SK-N-SH (cell line): ENCODE measurements around the gene TDP2. TPM values are rescaled to one million over a fixed set of nuclear protein-coding genes. Genes with fewer than 3 reads are reported as not detected.

ENCODE experiments used
- CTCF ChIA-PET: fragments of 300-600, 350-600 bp; formaldehyde crosslinking; extraction: SDS; loops from one replicate; lab custom pipeline; 2021; lab: Yijun Ruan, JAX
- POLR2A ChIA-PET: fragments of 350-600 bp; sonication (Branson Sonifier 250); formaldehyde crosslinking; extraction: SDS; loops from one replicate; lab custom pipeline; 2020; ENCODE audit warnings: antibody characterized with exemption, inconsistent platforms; lab: Yijun Ruan, JAX
- DNase-seq: peaks from one replicate; pipeline ENCODE4 v3.0.0; 2012
- H2AFZ ChIP-seq: fragments of 200-600 bp; sonication (generic); 2 replicates; pipeline ENCODE4 v1.8.1; 2016; ENCODE audit warnings: antibody characterized with exemption, mild to moderate bottlenecking, low read depth
- H3F3A ChIP-seq: fragments of 200-600 bp; sonication (generic); replicated peaks from 2 replicates; pipeline ENCODE3; 2016; ENCODE audit warnings: antibody characterized with exemption, mild to moderate bottlenecking; ENCODE audit not compliant: insufficient read depth
- H3K27ac ChIP-seq, 2 experiments: fragments of 200-500 bp in 1 of 2; fragments of 200-600 bp in 1 of 2; sonication (Bioruptor generic) in 1 of 2; sonication (generic), shearing (Covaris generic) in 1 of 2; 2 replicates each; pipeline versions ENCODE4 v1.5.1 to v1.6.1; 2014 to 2016; ENCODE audit warnings: low read depth in 2 of 2, inconsistent platforms in 1 of 2, low read length in 1 of 2, mild to moderate bottlenecking in 1 of 2, mixed read lengths in 1 of 2
- H3K27me3 ChIP-seq: fragments of 200-600 bp; sonication (generic), shearing (Covaris generic); 2 replicates; pipeline ENCODE4 v1.6.1; 2016; ENCODE audit warnings: mixed run types; ENCODE audit not compliant: insufficient read depth
- H3K36me3 ChIP-seq, 2 experiments: fragments of 200-500 bp in 1 of 2; fragments of 200-600 bp in 1 of 2; sonication (Bioruptor generic) in 1 of 2; sonication (generic) in 1 of 2; replicated peaks in 1 of 2; 2 replicates each; pipeline versions ENCODE3 to v1.5.1; 2014 to 2016; ENCODE audit warnings: low read length in 1 of 2, mild to moderate bottlenecking in 1 of 2; ENCODE audit not compliant: insufficient read depth in 2 of 2, control insufficient read depth in 1 of 2
- H3K4me1 ChIP-seq, 2 experiments: fragments of 200-500 bp in 1 of 2; fragments of 200-600 bp in 1 of 2; sonication (Bioruptor generic) in 1 of 2; sonication (generic), shearing (Covaris generic) in 1 of 2; 2 replicates each; pipeline versions ENCODE4 v1.5.1 to v1.6.1; 2014 to 2016; ENCODE audit warnings: low read depth in 1 of 2, low read length in 1 of 2, mixed run types in 1 of 2; ENCODE audit not compliant: insufficient read depth in 2 of 2, control insufficient read depth in 1 of 2
- H3K4me2 ChIP-seq: fragments of 200-600 bp; sonication (generic), shearing (Covaris generic); 2 replicates; pipeline ENCODE4 v1.6.1; 2017; ENCODE audit warnings: mixed run types
- H3K4me3 ChIP-seq, 2 experiments: fragments of 200-500 bp in 1 of 2; fragments of 200-600 bp in 1 of 2; sonication (Bioruptor generic) in 1 of 2; sonication (generic), shearing (Covaris generic) in 1 of 2; 2 replicates each; pipeline versions ENCODE4 v1.5.1 to v1.8.1; 2014 to 2016; ENCODE audit warnings: low read depth in 2 of 2, inconsistent platforms in 1 of 2, low read length in 1 of 2, mild to moderate bottlenecking in 1 of 2, mixed read lengths in 1 of 2, moderate library complexity in 1 of 2
- H3K79me2 ChIP-seq: fragments of 200-600 bp; sonication (generic); 2 replicates; pipeline ENCODE4 v1.8.1; 2017; ENCODE audit warnings: mild to moderate bottlenecking; ENCODE audit not compliant: insufficient read depth
- H3K9ac ChIP-seq: fragments of 200-600 bp; sonication (generic); 2 replicates; pipeline ENCODE4 v1.6.1; 2017; ENCODE audit warnings: mixed run types
- H3K9me2 ChIP-seq: fragments of 200-600 bp; sonication (generic); 2 replicates; pipeline ENCODE4 v1.6.1; 2017; ENCODE audit warnings: mixed run types
- H3K9me3 ChIP-seq: fragments of 200-600 bp; sonication (generic); 2 replicates; pipeline ENCODE4 v1.6.1; 2017; ENCODE audit warnings: mixed run types, mild to moderate bottlenecking, moderate library complexity
- H4K20me1 ChIP-seq: fragments of 200-600 bp; sonication (generic); 2 replicates; pipeline ENCODE4 v1.6.1; 2017; ENCODE audit warnings: mild to moderate bottlenecking, mixed run types; ENCODE audit not compliant: insufficient read depth
- CHD2 ChIP-seq: fragments of 150-350 bp; IDR thresholded peaks from 2 replicates; pipeline ENCODE4 v1.6.1; 2018; ENCODE audit warnings: low read length; ENCODE audit not compliant: partially characterized antibody
- EZH2phosphoT487 ChIP-seq: fragments of 200-600 bp; sonication (generic); IDR thresholded peaks from 2 replicates; pipeline ENCODE4 v1.6.1; 2017; ENCODE audit warnings: low read depth, mixed run types, mild to moderate bottlenecking, antibody characterized with exemption, moderate library complexity, borderline replicate concordance
- GATA2 ChIP-seq: sonication (generic); formaldehyde crosslinking; IDR thresholded peaks from 2 replicates; pipeline ENCODE4 v1.5.0; 2020; ENCODE audit warnings: mild to moderate bottlenecking, missing genetic modification reagents
- JUND ChIP-seq: IDR thresholded peaks from 2 replicates; pipeline ENCODE4 v1.4.0; 2012
- POLR2AphosphoS5 ChIP-seq: IDR thresholded peaks from 2 replicates; pipeline ENCODE4 v1.6.1; 2012; ENCODE audit warnings: low read depth, low read length
- RAD21 ChIP-seq: IDR thresholded peaks from 2 replicates; pipeline ENCODE4 v1.6.1; 2012; ENCODE audit warnings: mild to moderate bottlenecking, low read length
- RFX5 ChIP-seq: IDR thresholded peaks from 2 replicates; pipeline ENCODE4 v1.6.1; 2012; ENCODE audit warnings: mild to moderate bottlenecking, improper control_type of control experiment, low read length
- SMC3 ChIP-seq: IDR thresholded peaks from 2 replicates; pipeline ENCODE4 v1.6.1; 2012; ENCODE audit warnings: low read depth, low read length, improper control_type of control experiment
- TCF12 ChIP-seq: IDR thresholded peaks from 2 replicates; pipeline ENCODE4 v1.4.0; 2012
- WGBS: methylation state at CpG from one replicate; pipeline ENCODE4 v1.1.6; 2017; ENCODE audit warnings: low lambda C conversion rate; 5-methylcytosine and 5-hydroxymethylcytosine counted together
- polyA plus RNA-seq, 3 experiments: library from polyadenylated mRNA; depleted of rRNA; stranded (reverse); fragments of >200 nt; gene quantifications; 2 replicates each; pipeline ENCODE4 v1.2.3, GENCODE V29; 2012

The TDP2 gene
- polyA plus RNA-seq, 1 of the 3 experiments (the other 2 are of a cell fraction): 20.0 TPM

GRCh38 chr6:24692003-24692402, 25.3 kb upstream of the TDP2 start:
- Histone ChIP-seq H3K27me3 (no peaks in the 10 kb centered on the region), H3K9me2 (no peaks in the 10 kb centered on the region), H3K36me3 (no peaks in the 10 kb centered on the region), H3K9ac (no peak overlapping the region), H3K4me3 (no peak overlapping the region), H3K4me2 (no peak overlapping the region), H3K9me3 (no peaks in the 10 kb centered on the region), H4K20me1 (no peaks in the 10 kb centered on the region), H3K79me2 (no peaks in the 10 kb centered on the region), H2AFZ (no peak overlapping the region), H3K4me1 (no peaks in the 10 kb centered on the region), H3K27ac (no peak overlapping the region), H3F3A (no peaks in the 10 kb centered on the region)
- 81% methylated on average over 4 of the region's 4 CpGs for WGBS
- no peak for DNase-seq
- ChIA-PET POLR2A (no interaction called here), CTCF (interaction anchor here (0.6 to 5.2 kb wide), 5 partner anchors 25 to 260 kb away, joined by 3 to 28 read pairs (median 7); partner anchors contain the start of genes ACOT13 and TDP2)
- TF ChIP-seq EZH2phosphoT487 (no peak), RAD21 (no peak), CHD2 (no peak), TCF12 (no peak)

- no peak for DNase-seq
- H4K20me1 ChIP-seq: no peaks in the 10 kb centered on the region
- no peak overlapping the region for H3K4me3 ChIP-seq
- TF ChIP-seq SMC3 (no peak), POLR2AphosphoS5 (no peak), RFX5 (no peak)
- TF ChIP-seq, all 33 proteins: peak for 0
- CTCF ChIA-PET: interaction anchor here (0.6 to 5.2 kb wide), 5 partner anchors 25 to 260 kb away, joined by 3 to 28 read pairs (median 7); partner anchors contain the start of genes ACOT13 and TDP2
- H3K79me2 ChIP-seq: no peaks in the 10 kb centered on the region
- H3K27ac ChIP-seq: no peak overlapping the region
- POLR2A ChIA-PET: no interaction called here
- no peak overlapping the region for H3K9ac ChIP-seq
- no peak overlapping the region for H3K4me2 ChIP-seq
- WGBS: 82% methylated on average over 3 of the region's 3 CpGs
- H3K36me3 ChIP-seq: no peaks in the 10 kb centered on the region
- no peaks in the 10 kb centered on the region for H3F3A ChIP-seq
- no peaks in the 10 kb centered on the region for H3K9me2 ChIP-seq
- no peaks in the 10 kb centered on the region for H3K4me1 ChIP-seq
- H2AFZ ChIP-seq: no peak overlapping the region
- H3K9me3 ChIP-seq: no peaks in the 10 kb centered on the region
- no peaks in the 10 kb centered on the region for H3K27me3 ChIP-seq
Measured at GRCh38 chr6:24691550-24691949, 24.9 kb upstream of the TDP2 start.

- no peak overlapping the region for H3K4me3 ChIP-seq
- no peaks in the 10 kb centered on the region for H3K4me1 ChIP-seq
- H3K27me3 ChIP-seq: no peaks in the 10 kb centered on the region
- H3K79me2 ChIP-seq: no peaks in the 10 kb centered on the region
- no peak overlapping the region for H3K9ac ChIP-seq
- no peak overlapping the region for H3K27ac ChIP-seq
- no peak for DNase-seq
- ChIA-PET CTCF (interaction anchor here (3.1 to 5.2 kb wide), 2 partner anchors 107 to 110 kb away, joined by 20 to 28 read pairs; no protein-coding TSS in a partner anchor), POLR2A (no interaction called here)
- 76% methylated on average over 1 of the region's 1 CpG for WGBS
- H3K9me3 ChIP-seq: no peaks in the 10 kb centered on the region
- TF ChIP-seq GATA2 (CRISPR knock-in tag) (no peak), JUND (no peak)
- H4K20me1 ChIP-seq: no peaks in the 10 kb centered on the region
- no peaks in the 10 kb centered on the region for H3F3A ChIP-seq
- H3K4me2 ChIP-seq: no peak overlapping the region
- H3K9me2 ChIP-seq: no peaks in the 10 kb centered on the region
- H3K36me3 ChIP-seq: no peaks in the 10 kb centered on the region
- H2AFZ ChIP-seq: no peak overlapping the region
Measured at GRCh38 chr6:24690593-24690992, 23.9 kb upstream of the TDP2 start.
